Neural progenitor cell (in vitro differentiated cells): ENCODE measurements around the gene NELL2. TPM values are rescaled to one million over a fixed set of nuclear protein-coding genes. Genes with fewer than 3 reads are reported as not detected.

Experiments
- DNase-seq: peaks from one replicate; pipeline ENCODE4 v3.0.0-alpha.2; 2016; ENCODE audit warnings: low spot score
- H2AFZ ChIP-seq: fragments of 200-600 bp; sonication (generic); replicated peaks from 2 replicates; pipeline ENCODE4 v1.6.1; 2016; ENCODE audit warnings: antibody characterized with exemption
- H3F3A ChIP-seq: fragments of 200-600 bp; sonication (generic); 2 replicates; pipeline ENCODE4 v1.6.1; 2016; ENCODE audit warnings: antibody characterized with exemption, low read depth
- H3K27ac ChIP-seq: fragments of 200-600 bp; sonication (generic); 2 replicates; pipeline ENCODE4 v1.5.1; 2016; ENCODE audit warnings: mild to moderate bottlenecking
- H3K27me3 ChIP-seq: fragments of 200-600 bp; sonication (generic); 2 replicates; pipeline ENCODE4 v1.6.1; 2016; ENCODE audit warnings: mild to moderate bottlenecking, moderate library complexity
- H3K36me3 ChIP-seq: fragments of 200-600 bp; sonication (generic); 2 replicates; pipeline ENCODE4 v1.5.1; 2016
- H3K4me1 ChIP-seq: fragments of 200-600 bp; sonication (generic); 2 replicates; pipeline ENCODE4 v1.6.1; 2016; ENCODE audit warnings: mixed run types
- H3K4me2 ChIP-seq: fragments of 200-600 bp; sonication (generic); 2 replicates; pipeline ENCODE4 v1.6.1; 2016
- H3K4me3 ChIP-seq: fragments of 200-600 bp; sonication (generic); 2 replicates; pipeline ENCODE4 v1.5.1; 2016
- H3K79me2 ChIP-seq: fragments of 200-600 bp; sonication (generic); 2 replicates; pipeline ENCODE4 v1.6.1; 2016; ENCODE audit warnings: low read depth
- H3K9ac ChIP-seq: fragments of 200-600 bp; sonication (generic); 2 replicates; pipeline ENCODE4 v1.6.1; 2016
- H3K9me3 ChIP-seq: fragments of 200-600 bp; sonication (generic); 2 replicates; pipeline ENCODE4 v1.5.1; 2016; ENCODE audit warnings: low read depth
- H4K20me1 ChIP-seq: fragments of 200-600 bp; sonication (generic); 2 replicates; pipeline ENCODE4 v1.6.1; 2016; ENCODE audit warnings: low read depth
- H3K27ac Mint-ChIP-seq: 3 replicates; pipeline ENCODE4 v1.8.0; 2021; ENCODE audit warnings: mixed read lengths
- H3K27me3 Mint-ChIP-seq: 2 replicates; pipeline ENCODE4 v1.8.0; 2022; ENCODE audit warnings: low read depth, mild to moderate bottlenecking, inconsistent platforms, moderate library complexity, mixed read lengths; ENCODE audit not compliant: insufficient read depth
- H3K36me3 Mint-ChIP-seq: 3 replicates; pipeline ENCODE4 v1.8.0; 2021; ENCODE audit warnings: mixed read lengths
- H3K4me1 Mint-ChIP-seq: 3 replicates; pipeline ENCODE4 v1.8.0; 2021; ENCODE audit warnings: mixed read lengths
- H3K4me3 Mint-ChIP-seq: 3 replicates; pipeline ENCODE4 v1.8.0; 2021; ENCODE audit warnings: mild to moderate bottlenecking, moderate library complexity, mixed read lengths
- H3K9me3 Mint-ChIP-seq: 3 replicates; pipeline ENCODE4 v1.8.0; 2020; ENCODE audit warnings: mixed read lengths
- CTCF ChIP-seq: fragments of 200-600 bp; sonication (generic); IDR thresholded peaks from 2 replicates; pipeline ENCODE4 v1.5.1; 2017; ENCODE audit warnings: antibody characterized with exemption, mild to moderate bottlenecking
- EZH2 ChIP-seq: fragments of 200-600 bp; sonication (generic); IDR thresholded peaks from 2 replicates; pipeline ENCODE4 v1.6.1; 2017; ENCODE audit warnings: antibody characterized with exemption, mild to moderate bottlenecking, moderate library complexity
- EZH2phosphoT487 ChIP-seq: fragments of 200-600 bp; sonication (generic); IDR thresholded peaks from 2 replicates; pipeline ENCODE4 v1.6.1; 2017; ENCODE audit warnings: antibody characterized with exemption
- total RNA-seq: library from RNA; depleted of rRNA; stranded (reverse); fragments of >200 nt; gene quantifications from 2 replicates; pipeline ENCODE4 v1.2.3, GENCODE V29; 2015; ENCODE audit warnings: low replicate concordance

NELL2 gene
- total RNA-seq, 1 donor from 2014 or later = 398 TPM

GRCh38 chr12:44812062-44812461, 64.1 kb downstream of the NELL2 start:
- Histone ChIP-seq H3K36me3 (no peaks in the 10 kb centered on the region), H4K20me1 (peaks cover 6% of the 10 kb centered on the region), H3K9me3 (no peaks in the 10 kb centered on the region), H3K9ac (no peak overlapping the region), H3F3A (no peaks in the 10 kb centered on the region), H3K4me3 (no peak overlapping the region), H3K27me3 (no peaks in the 10 kb centered on the region), H3K79me2 (no peaks in the 10 kb centered on the region), H2AFZ (no peak overlapping the region), H3K4me1 (peaks cover 2% of the 10 kb centered on the region), H3K27ac (no peak overlapping the region), H3K4me2 (no peak overlapping the region)
- H3K27me3 Mint-ChIP-seq = no peaks in the 10 kb centered on the region
- no peak overlapping the region for H3K27ac Mint-ChIP-seq
- H3K9me3 Mint-ChIP-seq = no peaks in the 10 kb centered on the region
- peaks cover 14% of the 10 kb centered on the region for H3K4me1 Mint-ChIP-seq
- no peak for TF ChIP-seq EZH2phosphoT487
- peak; percentile 23 for TF ChIP-seq CTCF
- no peak overlapping the region for H3K4me3 Mint-ChIP-seq
- H3K36me3 Mint-ChIP-seq = peaks cover 21% of the 10 kb centered on the region
- DNase-seq = no peak

DNA sequence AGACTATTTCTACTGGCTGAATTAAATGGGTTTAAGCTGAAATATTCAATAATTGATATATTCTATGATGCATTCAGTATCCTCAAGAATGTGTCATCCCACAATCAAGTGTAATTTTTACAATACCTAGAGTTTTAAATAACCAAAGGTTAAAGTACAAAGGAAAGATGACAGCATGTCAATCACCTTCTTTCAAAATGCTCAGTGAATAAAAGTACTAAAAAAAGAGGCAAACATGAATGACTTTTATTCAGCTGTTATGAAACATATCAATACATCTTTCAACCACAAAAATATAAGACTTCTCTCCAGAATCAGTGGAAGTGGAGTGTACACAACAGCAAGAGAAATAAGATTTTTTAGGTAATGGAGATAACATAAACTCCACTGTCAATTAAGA, 72.0 kb downstream of the NELL2 start:
- H4K20me1 ChIP-seq = peaks cover 4% of the 10 kb centered on the region
- H3K79me2 ChIP-seq = no peaks in the 10 kb centered on the region
- H3K4me1 ChIP-seq = no peaks in the 10 kb centered on the region
- H3K36me3 ChIP-seq = peaks cover 2% of the 10 kb centered on the region
- no peak overlapping the region for H3K27ac Mint-ChIP-seq
- no peak for TF ChIP-seq EZH2
- TF ChIP-seq CTCF = no peak
- TF ChIP-seq EZH2phosphoT487 = no peak
- no peak overlapping the region for H2AFZ ChIP-seq
- DNase-seq = no peak
- no peak overlapping the region for H3K9ac ChIP-seq
- peaks cover 13% of the 10 kb centered on the region for H3K4me1 Mint-ChIP-seq
- peaks cover 2% of the 10 kb centered on the region for H3K27me3 Mint-ChIP-seq
- no peak overlapping the region for H3K27ac ChIP-seq
- H3K4me2 ChIP-seq = no peak overlapping the region
- H3K9me3 ChIP-seq = no peaks in the 10 kb centered on the region
- H3K9me3 Mint-ChIP-seq = peaks cover 2% of the 10 kb centered on the region
- H3K36me3 Mint-ChIP-seq = peaks cover 24% of the 10 kb centered on the region
- no peak overlapping the region for H3K4me3 Mint-ChIP-seq
- no peak overlapping the region for H3K4me3 ChIP-seq
- no peaks in the 10 kb centered on the region for H3K27me3 ChIP-seq
- H3F3A ChIP-seq = no peaks in the 10 kb centered on the region

DNA sequence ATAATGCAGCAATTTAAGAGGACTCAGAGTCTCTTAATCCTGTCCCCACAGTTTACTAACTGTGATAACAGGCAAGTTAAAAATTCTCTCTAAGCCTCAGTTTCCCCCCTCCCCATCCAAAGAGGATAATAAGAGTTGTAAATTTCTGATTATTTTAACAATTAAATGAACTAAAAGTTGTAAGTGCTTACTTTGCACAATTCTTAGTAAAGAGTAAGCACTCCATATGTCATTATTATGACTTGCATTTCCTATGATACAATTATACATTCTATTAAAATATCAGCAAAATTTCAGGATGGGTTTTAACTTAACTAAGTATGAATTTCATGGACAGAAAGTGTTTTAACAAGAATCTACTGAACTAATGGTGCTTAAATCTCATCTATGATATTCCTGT, 80.1 kb downstream of the NELL2 start:
- no peaks in the 10 kb centered on the region for H4K20me1 ChIP-seq
- no peaks in the 10 kb centered on the region for H3K79me2 ChIP-seq
- H3K4me3 ChIP-seq = no peak overlapping the region
- TF ChIP-seq EZH2phosphoT487 = no peak
- no peak for TF ChIP-seq EZH2
- TF ChIP-seq CTCF = no peak
- no peak overlapping the region for H3K9ac ChIP-seq
- H3K27ac ChIP-seq = no peak overlapping the region
- peaks cover 11% of the 10 kb centered on the region for H3K36me3 ChIP-seq
- H3K27me3 ChIP-seq = no peaks in the 10 kb centered on the region
- no peak for DNase-seq
- H3K27me3 Mint-ChIP-seq = no peaks in the 10 kb centered on the region
- H3K27ac Mint-ChIP-seq = no peak overlapping the region
- no peaks in the 10 kb centered on the region for H3F3A ChIP-seq
- no peak overlapping the region for H3K4me3 Mint-ChIP-seq
- H3K9me3 Mint-ChIP-seq = peaks cover 18% of the 10 kb centered on the region
- no peaks in the 10 kb centered on the region for H3K9me3 ChIP-seq
- no peaks in the 10 kb centered on the region for H3K4me1 ChIP-seq
- H3K4me1 Mint-ChIP-seq = peaks cover 14% of the 10 kb centered on the region
- peaks cover 25% of the 10 kb centered on the region for H3K36me3 Mint-ChIP-seq
- no peak overlapping the region for H3K4me2 ChIP-seq
- no peak overlapping the region for H2AFZ ChIP-seq

DNA sequence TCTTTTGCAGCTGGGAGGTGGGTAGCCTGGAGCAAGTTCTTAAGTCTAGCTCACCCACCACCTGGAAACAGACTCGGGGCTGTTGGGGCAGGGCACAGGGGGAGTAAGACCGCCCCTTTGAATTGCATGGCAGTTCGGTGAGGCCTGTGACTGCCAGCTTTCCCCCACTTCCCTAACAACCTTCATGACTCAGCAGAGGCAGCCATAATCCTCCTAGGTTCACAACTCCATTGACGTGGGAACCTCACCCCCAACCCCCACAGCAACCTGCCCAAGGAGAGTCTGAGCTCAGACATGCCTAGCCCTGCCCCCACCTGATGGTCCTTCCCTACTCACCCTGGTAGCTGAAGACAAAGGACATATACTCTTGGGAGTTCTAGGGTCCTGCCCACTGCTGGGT, 87.4 kb downstream of the NELL2 start:
- H3K4me3 ChIP-seq = no peak overlapping the region
- H2AFZ ChIP-seq = no peak overlapping the region
- H3K27ac Mint-ChIP-seq = peak overlapping the region; percentile 58
- TF ChIP-seq CTCF = no peak
- TF ChIP-seq EZH2 = no peak
- no peak for TF ChIP-seq EZH2phosphoT487
- H3F3A ChIP-seq = no peaks in the 10 kb centered on the region
- H4K20me1 ChIP-seq = no peaks in the 10 kb centered on the region
- H3K9me3 Mint-ChIP-seq = peaks cover 76% of the 10 kb centered on the region
- H3K9me3 ChIP-seq = no peaks in the 10 kb centered on the region
- no peaks in the 10 kb centered on the region for H3K27me3 Mint-ChIP-seq
- no peak overlapping the region for H3K9ac ChIP-seq
- H3K4me3 Mint-ChIP-seq = no peak overlapping the region
- H3K4me1 Mint-ChIP-seq = no peaks in the 10 kb centered on the region
- H3K27ac ChIP-seq = no peak overlapping the region
- H3K27me3 ChIP-seq = no peaks in the 10 kb centered on the region
- H3K36me3 Mint-ChIP-seq = peaks cover 68% of the 10 kb centered on the region
- H3K4me1 ChIP-seq = no peaks in the 10 kb centered on the region
- peaks cover 19% of the 10 kb centered on the region for H3K36me3 ChIP-seq
- peaks cover 31% of the 10 kb centered on the region for H3K79me2 ChIP-seq
- no peak for DNase-seq
- no peak overlapping the region for H3K4me2 ChIP-seq
